H1 (cell line): ENCODE results near the gene TRIP13. TPM values are rescaled to one million over a fixed set of nuclear protein-coding genes. Genes with fewer than 3 reads are reported as not detected.

Experiments
- CTCF ChIA-PET: fragments of 300-600 bp; sonication (Branson Sonifier 250); formaldehyde crosslinking; loops from one replicate; lab custom pipeline; 2021; ENCODE audit not compliant: partially characterized antibody; lab: Charles Lee
- POLR2A ChIA-PET: fragments of 300-600 bp; sonication (Branson Sonifier 250); formaldehyde crosslinking; loops from one replicate; lab custom pipeline; 2021; ENCODE audit warnings: inconsistent platforms; ENCODE audit not compliant: partially characterized antibody; lab: Charles Lee
- DNase-seq, 2 experiments: peaks; one replicate each; pipeline versions ENCODE4 v3.0.0 to v3.0.0-alpha.2; 2010 to 2022; ENCODE audit warnings: low spot score in 2 of 2, low read depth in 1 of 2, mixed read lengths in 1 of 2
- FAIRE-seq: peaks from 2 replicates; lab custom pipeline; 2011; peaks lifted over from hg19 to GRCh38; lab: Jason Lieb, UNC
- H2AFZ ChIP-seq: 2 replicates; pipeline ENCODE4 v1.8.1; 2012; ENCODE audit warnings: low read length, inconsistent platforms
- H2AK5ac ChIP-seq: 2 replicates; pipeline ENCODE4 v1.6.1; 2013; ENCODE audit warnings: low read depth, low read length
- H2BK120ac ChIP-seq: replicated peaks from 2 replicates; pipeline ENCODE3; 2013; ENCODE audit warnings: low read depth, low read length, inconsistent platforms
- H2BK12ac ChIP-seq: 2 replicates; pipeline ENCODE4 v1.6.1; 2013; ENCODE audit warnings: low read depth, low read length
- H2BK15ac ChIP-seq: 2 replicates; pipeline ENCODE4 v1.6.1; 2013; ENCODE audit warnings: low read length
- H2BK20ac ChIP-seq: 2 replicates; pipeline ENCODE4 v1.6.1; 2013; ENCODE audit warnings: low read length
- H2BK5ac ChIP-seq: 2 replicates; pipeline ENCODE4 v1.6.1; 2013; ENCODE audit warnings: low read depth, low read length
- H3K14ac ChIP-seq: 2 replicates; pipeline ENCODE4 v1.6.1; 2013; ENCODE audit warnings: inconsistent platforms; ENCODE audit not compliant: insufficient read length
- H3K18ac ChIP-seq: 2 replicates; pipeline ENCODE4 v1.6.1; 2013; ENCODE audit warnings: low read length; ENCODE audit errors: extremely low read depth
- H3K23ac ChIP-seq: 2 replicates; pipeline ENCODE4 v1.6.1; 2013; ENCODE audit warnings: inconsistent platforms; ENCODE audit not compliant: insufficient read length
- H3K23me2 ChIP-seq: 2 replicates; pipeline ENCODE4 v1.6.1; 2013; ENCODE audit warnings: low read depth, low read length
- H3K27ac ChIP-seq: 2 replicates; pipeline ENCODE4 v1.6.1; 2011; ENCODE audit warnings: low read depth, low read length, inconsistent platforms
- H3K27me3 ChIP-seq, 4 experiments: replicated peaks in 1 of 4; 1 replicate in 1 of 4; 2 replicates in 3 of 4; pipeline versions ENCODE4 v1.6.1 to v1.8.1; 2011 to 2013; ENCODE audit warnings: low read length in 3 of 4, mild to moderate bottlenecking in 3 of 4, inconsistent platforms in 2 of 4, mixed read lengths in 2 of 4, moderate library complexity in 1 of 4; ENCODE audit not compliant: control insufficient read depth in 3 of 4, insufficient read depth in 3 of 4; ENCODE audit errors: extremely low read depth in 1 of 4
- H3K36me3 ChIP-seq, 4 experiments: 2 replicates each; pipeline versions ENCODE4 v1.6.1 to v1.8.1; 2011 to 2013; ENCODE audit warnings: mild to moderate bottlenecking in 4 of 4, low read length in 3 of 4, moderate library complexity in 2 of 4, control low read depth in 1 of 4, inconsistent platforms in 1 of 4; ENCODE audit not compliant: insufficient read depth in 4 of 4, control insufficient read depth in 2 of 4
- H3K4ac ChIP-seq: replicated peaks from 2 replicates; pipeline ENCODE3; 2013; ENCODE audit warnings: low read length, low read depth, mixed read lengths, inconsistent platforms; ENCODE audit not compliant: insufficient read length
- H3K4me1 ChIP-seq, 4 experiments: replicated peaks in 1 of 4; 1 replicate in 1 of 4; 2 replicates in 3 of 4; pipeline versions ENCODE4 v1.6.1 to v1.8.1; 2011 to 2013; ENCODE audit warnings: low read length in 3 of 4, inconsistent platforms in 2 of 4, mixed read lengths in 1 of 4; ENCODE audit not compliant: insufficient read depth in 4 of 4, control insufficient read depth in 3 of 4
- H3K4me2 ChIP-seq, 2 experiments: 2 replicates each; pipeline versions ENCODE4 v1.6.1 to v1.8.1; 2011 to 2013; ENCODE audit warnings: low read depth in 2 of 2, low read length in 2 of 2, control low read depth in 1 of 2, inconsistent platforms in 1 of 2, mild to moderate bottlenecking in 1 of 2; ENCODE audit not compliant: insufficient read depth in 1 of 2
- H3K4me3 ChIP-seq, 4 experiments: fragments of 200-600, 300-600 bp in 1 of 4; sonication (generic), shearing (Covaris generic), sonication (Bioruptor Twin) in 1 of 4; 2 replicates each; pipeline versions ENCODE4 v1.5.1 to v1.8.1; 2011 to 2016; ENCODE audit warnings: low read length in 4 of 4, low read depth in 3 of 4, control low read depth in 2 of 4, inconsistent platforms in 2 of 4, mild to moderate bottlenecking in 2 of 4, mixed read lengths in 1 of 4, moderate library complexity in 1 of 4; ENCODE audit not compliant: insufficient read depth in 2 of 4; ENCODE audit errors: extremely low read depth in 1 of 4
- H3K56ac ChIP-seq: replicated peaks from 2 replicates; pipeline ENCODE3; 2013; ENCODE audit warnings: low read depth, mild to moderate bottlenecking, mixed read lengths, low read length, inconsistent platforms; ENCODE audit not compliant: insufficient read length
- H3K79me1 ChIP-seq: 2 replicates; pipeline ENCODE4 v1.6.1; 2013; ENCODE audit warnings: low read depth, low read length, control low read depth
- H3K79me2 ChIP-seq, 2 experiments: 2 replicates each; pipeline versions ENCODE4 v1.6.1 to v1.8.1; 2012 to 2013; ENCODE audit warnings: low read length in 2 of 2, mild to moderate bottlenecking in 2 of 2, inconsistent platforms in 1 of 2; ENCODE audit not compliant: insufficient read depth in 2 of 2, control insufficient read depth in 1 of 2
- H3K9ac ChIP-seq, 4 experiments: replicated peaks in 1 of 4; 1 replicate in 1 of 4; 2 replicates in 3 of 4; pipeline versions ENCODE4 v1.6.1 to v1.8.1; 2011 to 2013; ENCODE audit warnings: low read depth in 3 of 4, low read length in 3 of 4, control low read depth in 2 of 4, mild to moderate bottlenecking in 2 of 4, moderate library complexity in 2 of 4, inconsistent platforms in 1 of 4; ENCODE audit errors: extremely low read depth in 1 of 4
- H3K9me3 ChIP-seq, 2 experiments: 2 replicates each; pipeline versions ENCODE4 v1.6.1 to v1.8.1; 2012 to 2013; ENCODE audit warnings: mild to moderate bottlenecking in 2 of 2, moderate library complexity in 2 of 2, control low read depth in 1 of 2, inconsistent platforms in 1 of 2, low read depth in 1 of 2, low read length in 1 of 2, mixed read lengths in 1 of 2; ENCODE audit not compliant: insufficient read depth in 2 of 2
- H4K20me1 ChIP-seq, 2 experiments: replicated peaks in 1 of 2; 2 replicates each; pipeline versions ENCODE3 to v1.8.1; 2011 to 2013; ENCODE audit warnings: inconsistent platforms in 2 of 2, low read length in 2 of 2, mild to moderate bottlenecking in 1 of 2; ENCODE audit not compliant: insufficient read depth in 2 of 2, control insufficient read depth in 1 of 2
- H4K5ac ChIP-seq: 2 replicates; pipeline ENCODE4 v1.6.1; 2013; ENCODE audit warnings: low read length, low read depth, mixed read lengths, inconsistent platforms; ENCODE audit not compliant: insufficient read length
- H4K8ac ChIP-seq: 2 replicates; pipeline ENCODE4 v1.8.0; 2013; ENCODE audit warnings: mild to moderate bottlenecking, moderate library complexity, low read length, inconsistent platforms; ENCODE audit not compliant: insufficient read depth; ENCODE audit errors: extremely low read depth
- H4K91ac ChIP-seq: replicated peaks from 2 replicates; pipeline ENCODE3; 2013; ENCODE audit warnings: low read length, mixed read lengths, inconsistent platforms; ENCODE audit not compliant: insufficient read length
- CBX8 ChIP-seq: fragments of 300-800, 300-1000 bp; sonication (generic); IDR thresholded peaks from 2 replicates; pipeline ENCODE4 v1.7.1; 2016; ENCODE audit warnings: low read depth, low read length, borderline replicate concordance
- PHF8 ChIP-seq: fragments of 200-600 bp; sonication (generic); conservative IDR thresholded peaks from 2 replicates; pipeline ENCODE4 v1.7.1; 2012; ENCODE audit warnings: low read depth, mild to moderate bottlenecking, inconsistent platforms, low read length, moderate library complexity
- RBBP5 ChIP-seq: IDR thresholded peaks from 2 replicates; pipeline ENCODE4 v1.7.1; 2012; ENCODE audit warnings: low read depth, mild to moderate bottlenecking, inconsistent platforms, low read length, moderate library complexity, borderline replicate concordance
- TEAD4 ChIP-seq: IDR thresholded peaks from 2 replicates; pipeline ENCODE4 v1.6.1; 2012; ENCODE audit warnings: low read depth, low read length, inconsistent platforms, mixed read lengths
- WGBS, 2 experiments: shearing (Covaris generic) in 1 of 2; methylation state at CpG; one replicate each; pipeline versions ENCODE4 v1.1.6 to v1.1.7; 2013 to 2015; ENCODE audit warnings: low lambda C conversion rate in 2 of 2, mixed read lengths in 2 of 2, inconsistent platforms in 1 of 2, low coverage in 1 of 2, missing lambda C conversion rate in 1 of 2; ENCODE audit not compliant: insufficient replicate concordance in 2 of 2, insufficient coverage in 1 of 2, insufficient read length in 1 of 2; ENCODE audit errors: extremely low coverage in 1 of 2, missing lambda C conversion rate in 1 of 2; 5-methylcytosine and 5-hydroxymethylcytosine counted together
- polyA plus RNA-seq, 7 experiments: library from polyadenylated mRNA; depleted of rRNA in 3 of 7; stranded (reverse) in 5 of 7; unstranded in 2 of 7; fragments of >200 nt in 5 of 7; fragments of 200-250 nt in 2 of 7; gene quantifications; 1 replicate in 5 of 7; 2 replicates in 1 of 7; 4 replicates in 1 of 7; pipeline versions ENCODE4 v1.2.1 to v1.2.3, GENCODE V29; 2011 to 2013; ENCODE audit warnings: missing spikeins in 2 of 7, mixed read lengths in 2 of 7
- total RNA-seq: library from RNA; stranded (reverse); fragmentation: NEBNext Ultra II Directional; extraction: Animal tissue kit (Norgen Biotek cat#: 25700); gene quantifications from 2 replicates; pipeline ENCODE4 v1.2.1, GENCODE V29; 2021

TRIP13 gene
- total and polyA plus RNA-seq, 2 of the 8 experiments (the other 6 are each of a cell fraction or from before 2014, with no cell fraction given) = 20.0 to 39.2 TPM

- ChIA-PET CTCF (interaction anchor here (1.2 to 1.5 kb wide), 2 partner anchors 10 to 139 kb away, joined by 3 to 5 read pairs; no protein-coding TSS in a partner anchor), POLR2A (interaction anchor here (0.9 to 1.1 kb wide), 2 partner anchors 21 to 43 kb away, joined by 3 to 4 read pairs; no protein-coding TSS in a partner anchor)
- H3K4me3 ChIP-seq = no peak overlapping the region
- no peak overlapping the region for H3K4me2 ChIP-seq
- 0 out of 2 replicates have a peak, but pooled peaks cover 2% of the 10 kb centered on the region for H3K23me2 ChIP-seq
- H3K4ac ChIP-seq = no peak overlapping the region
- no peaks in the 10 kb centered on the region for H3K27me3 ChIP-seq
- no peak overlapping the region for H3K18ac ChIP-seq
- H4K5ac ChIP-seq = no peak overlapping the region
- no peak overlapping the region for H2BK20ac ChIP-seq
- H3K27ac ChIP-seq = no peak overlapping the region
- no peak overlapping the region for H4K91ac ChIP-seq
- DNase-seq = no peak
- no peak overlapping the region for H3K56ac ChIP-seq
- no peak for TF ChIP-seq CBX8
- no peak for TF ChIP-seq TEAD4
- TF ChIP-seq RBBP5 = no peak
- TF ChIP-seq PHF8 = no peak
- no peak overlapping the region for H2BK120ac ChIP-seq
- H3K79me1 ChIP-seq = peaks cover 7% of the 10 kb centered on the region; the same call in 1 of the 2 replicates
- no peak overlapping the region for H2BK5ac ChIP-seq
- peaks cover 0 to 8% of the 10 kb centered on the region in 2 experiments; a peak in 1 of 4 replicates for H3K79me2 ChIP-seq
- no peak overlapping the region for H3K23ac ChIP-seq
- no peaks in the 10 kb centered on the region for H3K9me3 ChIP-seq
- no peak overlapping the region for H2BK12ac ChIP-seq
- no peak overlapping the region for H2BK15ac ChIP-seq
- no peaks in the 10 kb centered on the region; a peak in 1 of 7 replicates for H3K4me1 ChIP-seq
- H2AK5ac ChIP-seq = no peak overlapping the region
- no peak overlapping the region for H4K8ac ChIP-seq
- peaks cover 38 to 70% (median 64%) of the 10 kb centered on the region in 4 experiments for H3K36me3 ChIP-seq
- no peak overlapping the region for H2AFZ ChIP-seq
- H4K20me1 ChIP-seq = peaks cover 9 to 27% of the 10 kb centered on the region in 2 experiments
- no peak overlapping the region for H3K14ac ChIP-seq
- no peak for FAIRE-seq
- H3K9ac ChIP-seq = no peak overlapping the region
- 90% methylated on average over 5 of the region's 5 CpGs; no CpG with 5 or more reads in 1 of the 2 experiments for WGBS, 2 experiments
Measured at GRCh38 chr5:870956-871355, 21.7 kb upstream of the TRIP13 start.
